Measurements from ENCODE around the gene SLC27A5. TPM values are rescaled to one million over a fixed set of nuclear protein-coding genes. Genes with fewer than 3 reads are reported as not detected.

Gene SLC27A5
- total and polyA plus RNA-seq, 2 of the 13 experiments (the other 11 are each of a cell fraction or from before 2014, with no cell fraction given), result 30.3 to 40.2 TPM

- no peak for TF ChIP-seq U2AF2 (IDR thresholded peaks at IDR 0.05; ENCODE audit: low read depth, low read length)
- TF ChIP-seq PATZ1 (CRISPR knock-in tag; IDR thresholded peaks at IDR 0.05), result peak; percentile 44
- TF ChIP-seq HOXA9 (CRISPR knock-in tag; IDR thresholded peaks at IDR 0.05; ENCODE audit: borderline replicate concordance), result peak; percentile 66; the same call in 1 of the 2 replicates
- TF ChIP-seq PREB (CRISPR knock-in tag; IDR thresholded peaks at IDR 0.05), result no peak
- TF ChIP-seq ETV6 (CRISPR knock-in tag; conservative IDR thresholded peaks at IDR 0.05), result no peak
- TF ChIP-seq ZNF619 (CRISPR knock-in tag; IDR thresholded peaks at IDR 0.05), result 0 out of 2 replicates have a peak, but pooled peaks have one; percentile 72
- no peak for TF ChIP-seq FOXO1 (CRISPR knock-in tag; IDR thresholded peaks at IDR 0.05)
- peak; percentile 8 for TF ChIP-seq IKZF4 (CRISPR knock-in tag; IDR thresholded peaks at IDR 0.05; ENCODE audit: borderline replicate concordance, low read depth, not compliant biosample characterization)
- no peak for TF ChIP-seq KAT2B (IDR thresholded peaks at IDR 0.05; ENCODE audit: borderline replicate concordance, low read depth, low read length)
- peak; percentile 77; the same call in 1 of the 2 replicates for TF ChIP-seq ZNF367 (CRISPR knock-in tag; IDR thresholded peaks at IDR 0.05; ENCODE audit: borderline replicate concordance)
- 0 out of 2 replicates have a peak, but pooled peaks have one; percentile 55 for TF ChIP-seq ZNF777 (CRISPR knock-in tag; IDR thresholded peaks at IDR 0.05)
- 0 out of 2 replicates have a peak, but pooled peaks have one; percentile 0 for TF ChIP-seq SNAPC5 (CRISPR knock-in tag; IDR thresholded peaks at IDR 0.05; ENCODE audit: borderline replicate concordance)
- peak; percentile 41; the same call in 1 of the 2 replicates for TF ChIP-seq BATF2 (CRISPR knock-in tag; IDR thresholded peaks at IDR 0.05)
These were observed 47.0 kb upstream of the SLC27A5 start (continued) for GRCh38 chr19:58558623-58559274.

All from HepG2 (cell line).